ENCODE data around the gene PDE4D.
A peak's percentile ranks its signal among the peaks of the same experiment; 100 is the strongest.

Gene PDE4D

GRCh38 chr5:59109383-59109782, 784.1 kb downstream of the PDE4D start:
- DNase-seq (ENCODE audit: low read depth in 2 of 2): no peak

- no peak for DNase-seq (ENCODE audit: low read depth in 2 of 2)
Measured at GRCh38 chr5:59107692-59108091, 785.8 kb downstream of the PDE4D start.

- DNase-seq (ENCODE audit: low read depth in 2 of 2): no peak
Measured at GRCh38 chr5:59104400-59105127, 789.0 kb downstream of the PDE4D start.

- no peak for DNase-seq (ENCODE audit: low read depth in 2 of 2)
Measured at GRCh38 chr5:59103303-59103702, 790.2 kb downstream of the PDE4D start.

GRCh38 chr5:59102437-59102836, 791.1 kb downstream of the PDE4D start:
- DNase-seq (ENCODE audit: low read depth in 2 of 2): no peak

- DNase-seq (ENCODE audit: low read depth in 2 of 2): no peak
Measured at GRCh38 chr5:59100875-59101274, 792.7 kb downstream of the PDE4D start.

- DNase-seq (ENCODE audit: low read depth in 2 of 2): no peak
Measured at GRCh38 chr5:59099995-59100345, 793.6 kb downstream of the PDE4D start.

GRCh38 chr5:59099270-59099994, 794.1 kb downstream of the PDE4D start:
- DNase-seq (ENCODE audit: low read depth in 2 of 2): peak; percentile 4 to 6

GRCh38 chr5:59098743-59099142, 794.8 kb downstream of the PDE4D start:
- DNase-seq (ENCODE audit: low read depth in 2 of 2): no peak

- no peak for DNase-seq (ENCODE audit: low read depth in 2 of 2)
Measured at GRCh38 chr5:59097712-59098111, 795.8 kb downstream of the PDE4D start.

GRCh38 chr5:59097116-59097515, 796.4 kb downstream of the PDE4D start:
- DNase-seq (ENCODE audit: low read depth in 2 of 2): no peak

GRCh38 chr5:59095480-59095879, 798.0 kb downstream of the PDE4D start:
- no peak for DNase-seq (ENCODE audit: low read depth in 2 of 2)

- no peak for DNase-seq (ENCODE audit: low read depth in 2 of 2)
Measured at GRCh38 chr5:59094864-59095263, 798.7 kb downstream of the PDE4D start.

GRCh38 chr5:59093329-59093728, 800.2 kb downstream of the PDE4D start:
- no peak for DNase-seq (ENCODE audit: low read depth in 2 of 2)

- no peak for DNase-seq (ENCODE audit: low read depth in 2 of 2)
Measured at GRCh38 chr5:59092758-59093157, 800.8 kb downstream of the PDE4D start.

GRCh38 chr5:59091965-59092364, 801.6 kb downstream of the PDE4D start:
- no peak for DNase-seq (ENCODE audit: low read depth in 2 of 2)

GRCh38 chr5:59090323-59090722, 803.2 kb downstream of the PDE4D start:
- no peak for DNase-seq (ENCODE audit: low read depth in 2 of 2)

- no peak for DNase-seq (ENCODE audit: low read depth in 2 of 2)
Measured at GRCh38 chr5:59089767-59090166, 803.8 kb downstream of the PDE4D start.

GRCh38 chr5:59088546-59088945, 805.0 kb downstream of the PDE4D start:
- no peak for DNase-seq (ENCODE audit: low read depth in 2 of 2)

GRCh38 chr5:59086024-59086423, 807.5 kb downstream of the PDE4D start:
- no peak for DNase-seq (ENCODE audit: low read depth in 2 of 2)

GRCh38 chr5:59081693-59082092, 811.8 kb downstream of the PDE4D start:
- no peak for DNase-seq (ENCODE audit: low read depth in 2 of 2)

- no peak for DNase-seq (ENCODE audit: low read depth in 2 of 2)
Measured at GRCh38 chr5:59079622-59080620, 813.6 kb downstream of the PDE4D start.

Data from stimulated activated CD8-positive, alpha-beta memory T cell treated with anti-CD3 and anti-CD28 coated beads, Interleukin-2, amount 100 ng/mL, for 1 hour (primary cell).